HepG2 (cell line): ENCODE measurements around the gene DPP8. TPM values are rescaled to one million over a fixed set of nuclear protein-coding genes. Genes with fewer than 3 reads are reported as not detected.

Source experiments
- FOXA1 ChIP-seq, 2 experiments: fragments of 450-650 bp in 1 of 2; sonication (generic) in 1 of 2; formaldehyde crosslinking in 1 of 2; IDR thresholded peaks; 2 replicates each; pipeline versions ENCODE4 v1.4.0 to v1.6.1; 2016 to 2020; ENCODE audit warnings: missing genetic modification reagents in 1 of 2
- GPN1 ChIP-seq: sonication (generic); formaldehyde crosslinking; IDR thresholded peaks from 2 replicates; pipeline ENCODE4 v1.5.1; 2020; ENCODE audit warnings: missing genetic modification reagents, borderline replicate concordance
- NR0B2 ChIP-seq: sonication (generic); formaldehyde crosslinking; IDR thresholded peaks from 2 replicates; pipeline ENCODE4 v1.4.0; 2020; ENCODE audit warnings: mild to moderate bottlenecking, missing genetic modification reagents
- PAXIP1 ChIP-seq: sonication (generic); formaldehyde crosslinking; conservative IDR thresholded peaks from 2 replicates; pipeline ENCODE4 v1.4.0; 2020; ENCODE audit warnings: mild to moderate bottlenecking, missing genetic modification reagents, moderate library complexity
- POGZ ChIP-seq: sonication (generic); formaldehyde crosslinking; IDR thresholded peaks from 2 replicates; pipeline ENCODE4 v1.4.0; 2020; ENCODE audit warnings: mild to moderate bottlenecking, missing genetic modification reagents
- RFX3 ChIP-seq: IDR thresholded peaks from 2 replicates; pipeline ENCODE4 v1.6.1; 2016; ENCODE audit warnings: missing biosample characterization, missing genetic modification reagents
- SALL1 ChIP-seq: sonication (generic); formaldehyde crosslinking; IDR thresholded peaks from 2 replicates; pipeline ENCODE4 v1.8.0; 2022; ENCODE audit warnings: mild to moderate bottlenecking, missing genetic modification reagents
- SAP130 ChIP-seq: IDR thresholded peaks from 2 replicates; pipeline ENCODE4 v1.6.1; 2016; ENCODE audit warnings: low read depth
- SMAD1 ChIP-seq: sonication (generic); formaldehyde crosslinking; IDR thresholded peaks from 2 replicates; pipeline ENCODE4 v1.4.0; 2020; ENCODE audit warnings: missing genetic modification reagents, low read depth, mild to moderate bottlenecking, borderline replicate concordance
- SNRNP70 ChIP-seq: fragments of 200-400 bp; formaldehyde crosslinking; IDR thresholded peaks from 2 replicates; pipeline ENCODE4 v1.6.1; 2017; ENCODE audit warnings: mild to moderate bottlenecking, low read depth, low read length, moderate library complexity
- TAF1 ChIP-seq: sonication (generic); formaldehyde crosslinking; IDR thresholded peaks from 2 replicates; pipeline ENCODE4 v1.4.0; 2020; ENCODE audit warnings: missing genetic modification reagents
- TFAP4 ChIP-seq: sonication (generic); IDR thresholded peaks from 2 replicates; pipeline ENCODE4 v1.6.1; 2016; ENCODE audit warnings: low read depth, borderline replicate concordance
- YEATS4 ChIP-seq: sonication (generic); formaldehyde crosslinking; IDR thresholded peaks from 2 replicates; pipeline ENCODE4 v1.4.0; 2020; ENCODE audit warnings: missing genetic modification reagents, borderline replicate concordance
- ZBTB14 ChIP-seq: sonication (generic); formaldehyde crosslinking; IDR thresholded peaks from 2 replicates; pipeline ENCODE4 v1.4.0; 2020; ENCODE audit warnings: missing genetic modification reagents
- ZBTB3 ChIP-seq: sonication (generic); formaldehyde crosslinking; IDR thresholded peaks from 2 replicates; pipeline ENCODE4 v1.4.0; 2020; ENCODE audit warnings: low read depth, mild to moderate bottlenecking, moderate library complexity, missing genetic modification reagents, borderline replicate concordance
- ZEB1 ChIP-seq: IDR thresholded peaks from 2 replicates; pipeline ENCODE4 v1.6.1; 2012; ENCODE audit warnings: mild to moderate bottlenecking, low read depth, inconsistent platforms; ENCODE audit not compliant: insufficient replicate concordance
- ZFP90 ChIP-seq: sonication (generic); formaldehyde crosslinking; IDR thresholded peaks from 2 replicates; pipeline ENCODE4 v1.8.0; 2022; ENCODE audit warnings: missing genetic modification reagents, mild to moderate bottlenecking, inconsistent platforms, borderline replicate concordance
- ZNF282 ChIP-seq: fragments of 450-650 bp; IDR thresholded peaks from 2 replicates; pipeline ENCODE4 v1.6.1; 2018; ENCODE audit not compliant: partially characterized antibody
- ZNF580 ChIP-seq: IDR thresholded peaks from 2 replicates; pipeline ENCODE4 v1.6.1; 2016; ENCODE audit warnings: low read depth, borderline replicate concordance
- ZNF7 ChIP-seq: IDR thresholded peaks from 2 replicates; pipeline ENCODE4 v1.6.1; 2016; ENCODE audit warnings: missing biosample characterization, missing genetic modification reagents
- ZNF770 ChIP-seq: sonication (generic); formaldehyde crosslinking; IDR thresholded peaks from 2 replicates; pipeline ENCODE4 v1.5.0; 2020; ENCODE audit warnings: mild to moderate bottlenecking, missing genetic modification reagents
- polyA plus RNA-seq, 8 experiments: library from polyadenylated mRNA; depleted of rRNA in 3 of 8; stranded (reverse) in 7 of 8; unstranded in 1 of 8; fragments of >200 nt; fragmentation: Illumina TruSeq in 4 of 8; extraction: Trizol in 4 of 8; gene quantifications; 2 replicates each; pipeline versions ENCODE4 v1.2.1 to v1.2.3, GENCODE V29; 2011 to 2016; ENCODE audit warnings: low read depth in 4 of 8, missing spikeins in 1 of 8, mixed read lengths in 1 of 8; ENCODE audit not compliant: insufficient read depth in 1 of 8
- total RNA-seq, 5 experiments: library from RNA; depleted of rRNA; stranded (reverse); fragments of >200 nt; fragmentation: Illumina TruSeq; extraction: Trizol; gene quantifications; 2 replicates each; pipeline ENCODE4 v1.2.3, GENCODE V29; 2016; ENCODE audit warnings: low read depth in 1 of 5

The DPP8 gene
- total and polyA plus RNA-seq, 2 of the 13 experiments (the other 11 are each of a cell fraction or from before 2014, with no cell fraction given): 18.0 to 26.3 TPM

- TF ChIP-seq PAXIP1 (CRISPR knock-in tag): 0 out of 2 replicates have a peak, but pooled peaks have one; percentile 14
- no peak for TF ChIP-seq YEATS4
- no peak for TF ChIP-seq POGZ (CRISPR knock-in tag)
- TF ChIP-seq ZNF282: no peak
- no peak for TF ChIP-seq ZBTB3 (CRISPR knock-in tag)
- TF ChIP-seq FOXA1 (IDR thresholded peaks at IDR 0.05): no peak
- TF ChIP-seq FOXA1 (CRISPR knock-in tag; IDR thresholded peaks at IDR 0.05): 0 out of 2 replicates have a peak, but pooled peaks have one; percentile 21
- no peak for TF ChIP-seq ZFP90 (CRISPR knock-in tag)
- no peak for TF ChIP-seq ZEB1
- no peak for TF ChIP-seq ZBTB14 (CRISPR knock-in tag)
- TF ChIP-seq TAF1 (CRISPR knock-in tag): no peak
- TF ChIP-seq SNRNP70: no peak
- TF ChIP-seq ZNF580 (CRISPR knock-in tag): no peak
- TF ChIP-seq NR0B2 (CRISPR knock-in tag): no peak
- TF ChIP-seq TFAP4: peak; percentile 64; the same call in 1 of the 2 replicates
- TF ChIP-seq ZNF770 (CRISPR knock-in tag): no peak
- TF ChIP-seq SMAD1: no peak
- TF ChIP-seq SALL1 (CRISPR knock-in tag): peak; percentile 18; the same call in 1 of the 2 replicates
- TF ChIP-seq RFX3 (CRISPR knock-in tag): no peak
- no peak for TF ChIP-seq GPN1 (CRISPR knock-in tag)
- peak; percentile 56; the same call in 1 of the 2 replicates for TF ChIP-seq SAP130
- TF ChIP-seq ZNF7 (CRISPR knock-in tag): no peak
Measured at GRCh38 chr15:65414841-65415621, 102.5 kb downstream of the DPP8 start (continued).
